ENCODE data around the gene WDR33.

The WDR33 gene

GRCh38 chr2:127762441-127762840 is 48.5 kb downstream of the WDR33 start:
- peaks cover 15% of the 10 kb centered on the region; the same call in 1 of the 2 replicates for H3K36me3 ChIP-seq (replicated peaks; ENCODE audit: insufficient read depth, low read length)
- no peak overlapping the region for H3K4me2 ChIP-seq (ENCODE audit: low read depth, low read length)
- DNase-seq: no peak

GRCh38 chr2:127759931-127760330 is 51.0 kb downstream of the WDR33 start:
- no peak overlapping the region for H2AFZ ChIP-seq (ENCODE audit: low read length)
- no peaks in the 10 kb centered on the region for H3K9me3 ChIP-seq (replicated peaks; ENCODE audit: insufficient read depth, low read length)
- H3K4me1 ChIP-seq (ENCODE audit: low read length): no peaks in the 10 kb centered on the region
- H3K36me3 ChIP-seq (replicated peaks; ENCODE audit: insufficient read depth, low read length): peaks cover 8% of the 10 kb centered on the region; the same call in 1 of the 2 replicates
- H3K9ac ChIP-seq (ENCODE audit: low read length): no peak overlapping the region
- no peaks in the 10 kb centered on the region for H4K20me1 ChIP-seq (ENCODE audit: insufficient read depth, low read length)
- DNase-seq: no peak
- no peaks in the 10 kb centered on the region for H3K27me3 ChIP-seq (replicated peaks; ENCODE audit: insufficient read depth, low read length)
- no peak overlapping the region for H3K4me3 ChIP-seq (ENCODE audit: low read length)
- H3K27ac ChIP-seq (ENCODE audit: low read length): no peak overlapping the region
- H3K4me2 ChIP-seq (ENCODE audit: low read depth, low read length): no peak overlapping the region
- TF ChIP-seq EZH2phosphoT487 (IDR thresholded peaks at IDR 0.05; ENCODE audit: low read length): no peak
- no peak for TF ChIP-seq CTCF (IDR thresholded peaks at IDR 0.05; ENCODE audit: low read length)
- TF ChIP-seq EZH2 (optimal IDR thresholded peaks at IDR 0.05; ENCODE audit: low read depth, low read length): no peak
- peaks cover 6% of the 10 kb centered on the region for H3K79me2 ChIP-seq (ENCODE audit: low read length)
- no peaks in the 10 kb centered on the region for H3K9me2 ChIP-seq (replicated peaks; ENCODE audit: insufficient read depth, low read length)
- no peaks in the 10 kb centered on the region for H3F3A ChIP-seq (ENCODE audit: insufficient read depth, low read length)

More at GRCh38 chr2:127762441-127762840, 48.5 kb downstream of the WDR33 start:
- H3K9me2 ChIP-seq (replicated peaks; ENCODE audit: insufficient read depth, low read length): no peaks in the 10 kb centered on the region
- no peaks in the 10 kb centered on the region for H4K20me1 ChIP-seq (ENCODE audit: insufficient read depth, low read length)
- no peak overlapping the region for H3K9ac ChIP-seq (ENCODE audit: low read length)
- no peak for TF ChIP-seq CTCF (IDR thresholded peaks at IDR 0.05; ENCODE audit: low read length)
- no peak for TF ChIP-seq EZH2 (optimal IDR thresholded peaks at IDR 0.05; ENCODE audit: low read depth, low read length)
- no peak for TF ChIP-seq EZH2phosphoT487 (IDR thresholded peaks at IDR 0.05; ENCODE audit: low read length)
- peaks cover 8% of the 10 kb centered on the region for H3K79me2 ChIP-seq (ENCODE audit: low read length)
- no peak overlapping the region for H3K27ac ChIP-seq (ENCODE audit: low read length)
- H3K4me1 ChIP-seq (ENCODE audit: low read length): no peaks in the 10 kb centered on the region
- H3K4me3 ChIP-seq (ENCODE audit: low read length): no peak overlapping the region
- H3F3A ChIP-seq (ENCODE audit: insufficient read depth, low read length): no peaks in the 10 kb centered on the region
- no peak overlapping the region for H2AFZ ChIP-seq (ENCODE audit: low read length)
- H3K9me3 ChIP-seq (replicated peaks; ENCODE audit: insufficient read depth, low read length): no peaks in the 10 kb centered on the region
- no peaks in the 10 kb centered on the region; the same call in 1 of the 2 replicates for H3K27me3 ChIP-seq (replicated peaks; ENCODE audit: insufficient read depth, low read length)

- no peaks in the 10 kb centered on the region for H3K9me2 ChIP-seq (replicated peaks; ENCODE audit: insufficient read depth, low read length)
- no peak overlapping the region for H3K4me3 ChIP-seq (ENCODE audit: low read length)
- peaks cover 4% of the 10 kb centered on the region; the same call in 1 of the 2 replicates for H4K20me1 ChIP-seq (ENCODE audit: insufficient read depth, low read length)
- peaks cover 5% of the 10 kb centered on the region; the same call in 1 of the 2 replicates for H3K4me1 ChIP-seq (ENCODE audit: low read length)
- no peaks in the 10 kb centered on the region for H3K27me3 ChIP-seq (replicated peaks; ENCODE audit: insufficient read depth, low read length)
- peaks cover 11% of the 10 kb centered on the region for H3F3A ChIP-seq (ENCODE audit: insufficient read depth, low read length)
- H2AFZ ChIP-seq (ENCODE audit: low read length): no peak overlapping the region
- no peak overlapping the region for H3K4me2 ChIP-seq (ENCODE audit: low read depth, low read length)
- no peaks in the 10 kb centered on the region for H3K79me2 ChIP-seq (ENCODE audit: low read length)
- TF ChIP-seq EZH2 (optimal IDR thresholded peaks at IDR 0.05; ENCODE audit: low read depth, low read length): no peak
- no peak for TF ChIP-seq CTCF (IDR thresholded peaks at IDR 0.05; ENCODE audit: low read length)
- no peak for TF ChIP-seq EZH2phosphoT487 (IDR thresholded peaks at IDR 0.05; ENCODE audit: low read length)
- H3K27ac ChIP-seq (ENCODE audit: low read length): no peak overlapping the region
- no peaks in the 10 kb centered on the region for H3K9me3 ChIP-seq (replicated peaks; ENCODE audit: insufficient read depth, low read length)
- no peaks in the 10 kb centered on the region; the same call in 1 of the 2 replicates for H3K36me3 ChIP-seq (replicated peaks; ENCODE audit: insufficient read depth, low read length)
- H3K9ac ChIP-seq (ENCODE audit: low read length): no peak overlapping the region
- DNase-seq: no peak
Observed at GRCh38 chr2:127754186-127754585, 56.8 kb downstream of the WDR33 start.
